Thyroid gland (tissue), 4 donors: ENCODE data around the gene KRT3. TPM values are rescaled to one million over a fixed set of nuclear protein-coding genes. Genes with fewer than 3 reads are reported as not detected.

ENCODE experiments used
- DNase-seq, 2 donors: peaks; one replicate each; pipeline ENCODE4 v3.0.0-alpha.2; 2019
- H3K27ac ChIP-seq, 3 donors: fragments of 200-600 bp; sonication (generic); 1 replicate in 2 of 3; 2 replicates in 1 of 3; pipeline ENCODE4 v1.5.1; 2016 to 2019; ENCODE audit warnings: mild to moderate bottlenecking in 1 of 3, moderate library complexity in 1 of 3
- H3K27me3 ChIP-seq: fragments of 200-600 bp; sonication (generic); one replicate; pipeline ENCODE4 v1.5.1; 2019
- H3K36me3 ChIP-seq, 2 donors: fragments of 200-600 bp; sonication (generic); one replicate each; pipeline ENCODE4 v1.5.1; 2016 to 2019
- H3K4me1 ChIP-seq, 2 donors: fragments of 200-600 bp; sonication (generic); one replicate each; pipeline ENCODE4 v1.5.1; 2017 to 2019
- H3K4me3 ChIP-seq, 3 donors: fragments of 200-600 bp; sonication (generic); replicated peaks in 1 of 3; 1 replicate in 2 of 3; 2 replicates in 1 of 3; pipeline ENCODE4 v1.5.1; 2016; ENCODE audit warnings: mild to moderate bottlenecking in 1 of 3
- H3K9me3 ChIP-seq: fragments of 200-600 bp; sonication (generic); one replicate; pipeline ENCODE4 v1.5.1; 2017
- POLR2A ChIP-seq, 2 donors: fragments of 450-650 bp; IDR thresholded peaks; one replicate each; pipeline ENCODE4 v1.6.1; 2017; ENCODE audit warnings: antibody characterized with exemption in 2 of 2, mild to moderate bottlenecking in 2 of 2, moderate library complexity in 1 of 2
- WGBS, 2 donors: methylation state at CpG; one replicate each; pipeline ENCODE4 v1.1.5; 2017; 5-methylcytosine and 5-hydroxymethylcytosine counted together
- intact Hi-C: fragments of 100-400 bp; cut with DNase I; formaldehyde crosslinking; loops from one replicate; pipeline ENCODE4 v1.15.1; 2023
- total RNA-seq, 4 donors: library from RNA; depleted of rRNA; stranded (reverse); fragments of >200 nt; gene quantifications; one replicate each; pipeline ENCODE4 v1.2.3, GENCODE V29; 2016
- TF ChIP-seq, protein P1 (sequence below), 6 experiments: fragments of 200-600 bp in 3 of 6; fragments of 450-650 bp in 3 of 6; sonication (generic) in 3 of 6; IDR thresholded peaks; one replicate each; pipeline ENCODE4 v1.5.1; 2016 to 2019; ENCODE audit warnings: antibody characterized with exemption in 6 of 6, mild to moderate bottlenecking in 2 of 6, inconsistent platforms in 1 of 6, moderate library complexity in 1 of 6

The KRT3 gene
- total RNA-seq, 4 donors from 2014 or later = not detected

DNA sequence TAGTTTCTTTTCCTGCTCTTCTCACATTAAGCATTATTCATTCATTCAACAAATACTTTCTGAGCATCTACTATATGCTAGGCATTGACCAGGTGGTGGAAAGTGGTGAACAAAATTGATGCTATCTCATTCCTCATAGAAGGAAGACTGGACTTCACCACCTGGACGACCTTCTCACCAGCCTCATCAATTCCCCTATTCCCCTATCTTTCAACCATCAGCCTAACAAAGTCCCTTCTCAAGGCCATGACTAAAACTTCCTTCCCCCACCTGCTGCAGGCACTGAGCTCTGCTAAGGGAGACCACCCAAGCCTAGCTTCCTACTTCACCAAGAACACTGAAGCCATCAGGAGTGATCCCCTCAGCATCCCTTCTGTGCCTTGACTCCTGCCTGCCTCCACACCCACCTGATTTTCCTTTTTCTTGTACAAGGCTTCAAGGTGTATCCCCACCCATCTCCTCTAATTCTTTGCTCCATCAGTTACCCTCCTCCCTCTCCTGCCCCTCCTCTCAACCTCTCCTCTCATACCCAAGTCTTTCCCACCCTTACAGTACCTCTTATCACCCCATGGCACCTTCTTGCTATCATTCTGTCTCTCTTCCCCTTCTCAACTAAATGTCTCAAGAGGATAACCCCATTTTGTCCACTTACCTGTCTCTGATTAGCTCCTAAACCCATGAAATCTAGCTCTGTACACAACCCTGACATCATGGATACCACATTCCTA lies 38.3 kb downstream of the KRT3 start:
- intact Hi-C loops = no loop called here
- WGBS, 2 donors = 24 to 41% methylated on average over 1 of the region's 1 CpG
- no peaks in the 10 kb centered on the region for H3K27me3 ChIP-seq
- TF ChIP-seq, protein P1, sequence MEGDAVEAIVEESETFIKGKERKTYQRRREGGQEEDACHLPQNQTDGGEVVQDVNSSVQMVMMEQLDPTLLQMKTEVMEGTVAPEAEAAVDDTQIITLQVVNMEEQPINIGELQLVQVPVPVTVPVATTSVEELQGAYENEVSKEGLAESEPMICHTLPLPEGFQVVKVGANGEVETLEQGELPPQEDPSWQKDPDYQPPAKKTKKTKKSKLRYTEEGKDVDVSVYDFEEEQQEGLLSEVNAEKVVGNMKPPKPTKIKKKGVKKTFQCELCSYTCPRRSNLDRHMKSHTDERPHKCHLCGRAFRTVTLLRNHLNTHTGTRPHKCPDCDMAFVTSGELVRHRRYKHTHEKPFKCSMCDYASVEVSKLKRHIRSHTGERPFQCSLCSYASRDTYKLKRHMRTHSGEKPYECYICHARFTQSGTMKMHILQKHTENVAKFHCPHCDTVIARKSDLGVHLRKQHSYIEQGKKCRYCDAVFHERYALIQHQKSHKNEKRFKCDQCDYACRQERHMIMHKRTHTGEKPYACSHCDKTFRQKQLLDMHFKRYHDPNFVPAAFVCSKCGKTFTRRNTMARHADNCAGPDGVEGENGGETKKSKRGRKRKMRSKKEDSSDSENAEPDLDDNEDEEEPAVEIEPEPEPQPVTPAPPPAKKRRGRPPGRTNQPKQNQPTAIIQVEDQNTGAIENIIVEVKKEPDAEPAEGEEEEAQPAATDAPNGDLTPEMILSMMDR (IDR thresholded peaks at IDR 0.05) = no peak
- no peak overlapping the region for H3K4me3 ChIP-seq
- H3K4me1 ChIP-seq = no peaks in the 10 kb centered on the region
- H3K9me3 ChIP-seq = no peaks in the 10 kb centered on the region
- no peak for DNase-seq
- no peak overlapping the region for H3K27ac ChIP-seq
- no peaks in the 10 kb centered on the region for H3K36me3 ChIP-seq

DNA sequence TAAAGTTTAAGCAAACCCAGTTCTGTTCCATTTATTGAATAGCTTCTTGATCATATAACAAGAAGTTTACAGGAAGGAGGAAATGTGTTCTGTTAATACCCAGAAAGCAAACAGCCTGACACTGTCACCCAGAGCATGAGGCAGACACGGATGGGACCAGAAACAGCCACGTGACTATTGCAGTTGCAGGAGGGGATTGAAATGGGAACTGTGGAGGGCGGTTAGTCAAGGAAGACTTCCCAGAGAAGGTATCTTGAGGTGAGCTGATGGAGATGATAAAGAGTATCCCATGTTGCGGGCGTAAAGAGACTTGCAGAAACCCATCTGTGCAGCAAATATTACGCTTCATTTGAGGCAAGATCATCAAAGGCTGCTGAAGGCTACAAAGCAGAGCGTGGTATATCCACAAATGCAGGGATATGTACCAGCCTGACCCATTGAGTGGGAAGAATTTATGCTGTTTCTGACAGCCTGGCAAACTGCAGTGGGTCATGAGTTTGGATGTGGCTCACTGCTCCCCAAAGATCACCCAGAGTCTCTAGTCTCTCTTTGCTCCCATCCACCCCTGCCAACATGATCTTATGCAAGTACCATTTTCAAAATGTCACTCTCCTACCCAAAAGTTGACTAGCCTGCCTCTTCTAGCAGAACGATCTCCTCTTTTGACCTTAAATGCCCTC lies 39.5 kb downstream of the KRT3 start:
- H3K4me1 ChIP-seq = no peaks in the 10 kb centered on the region
- H3K9me3 ChIP-seq = no peaks in the 10 kb centered on the region
- H3K4me3 ChIP-seq = no peak overlapping the region
- TF ChIP-seq, protein P1 (IDR thresholded peaks at IDR 0.05) = no peak
- TF ChIP-seq POLR2A (IDR thresholded peaks at IDR 0.05) = no peak
- intact Hi-C loops = no loop called here
- 85 to 86% methylated on average over 8 of the region's 8 CpGs for WGBS, 2 donors
- DNase-seq = no peak
- no peaks in the 10 kb centered on the region for H3K27me3 ChIP-seq
- no peak overlapping the region for H3K27ac ChIP-seq
- H3K36me3 ChIP-seq = no peaks in the 10 kb centered on the region

DNA sequence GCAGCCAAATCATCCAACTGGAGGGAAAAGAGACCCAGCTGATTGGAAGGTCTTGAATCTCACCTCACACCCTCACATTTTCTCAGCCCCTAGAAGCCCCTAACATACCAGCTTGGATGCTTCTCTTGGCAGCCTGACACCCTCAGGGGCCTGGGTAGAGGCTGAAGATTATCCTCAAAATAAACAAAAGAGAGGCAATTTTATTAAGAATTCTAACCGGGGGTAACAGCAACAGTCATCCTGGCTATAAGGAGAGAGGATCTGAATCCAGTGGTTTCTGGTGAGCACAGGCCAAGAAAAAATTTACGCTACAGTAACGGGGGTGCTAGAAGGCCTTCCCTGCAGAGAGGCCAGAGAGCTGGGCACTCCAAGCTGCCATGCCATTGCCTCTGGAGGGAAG lies 40.4 kb downstream of the KRT3 start:
- Histone ChIP-seq H3K27ac (no peak overlapping the region), H3K4me1 (no peaks in the 10 kb centered on the region), H3K36me3 (no peaks in the 10 kb centered on the region), H3K9me3 (no peaks in the 10 kb centered on the region), H3K4me3 (no peak overlapping the region), H3K27me3 (no peaks in the 10 kb centered on the region)
- 84 to 86% methylated on average over 3 of the region's 3 CpGs for WGBS, 2 donors
- DNase-seq = no peak
- intact Hi-C loops = no loop called here
- TF ChIP-seq POLR2A (IDR thresholded peaks at IDR 0.05) = no peak
- TF ChIP-seq, protein P1 (IDR thresholded peaks at IDR 0.05) = no peak

DNA sequence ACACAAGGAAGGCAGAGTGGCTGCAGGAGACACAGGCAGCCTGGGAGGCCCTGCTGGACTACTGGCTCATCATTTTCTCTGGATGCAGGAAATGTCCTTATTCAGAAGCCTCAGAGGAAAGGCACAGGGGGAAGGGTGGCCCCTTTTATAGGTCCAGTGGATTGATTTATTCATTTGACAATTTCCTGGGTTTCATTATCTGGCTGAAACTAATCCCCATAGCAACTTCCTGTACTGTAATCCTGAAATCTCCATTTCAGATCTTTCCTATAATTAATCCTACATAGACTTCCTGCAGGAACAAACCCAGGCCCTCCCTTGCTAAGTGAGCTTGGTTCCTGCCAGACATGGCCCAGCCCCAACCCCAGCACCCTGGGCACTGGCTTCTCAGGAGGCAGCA lies 41.8 kb downstream of the KRT3 start:
- intact Hi-C loops = no loop called here
- Histone ChIP-seq H3K4me3 (no peak overlapping the region), H3K9me3 (no peaks in the 10 kb centered on the region), H3K4me1 (no peaks in the 10 kb centered on the region), H3K36me3 (no peaks in the 10 kb centered on the region), H3K27me3 (no peaks in the 10 kb centered on the region), H3K27ac (no peak overlapping the region)
- DNase-seq = no peak
- TF ChIP-seq, protein P1 (IDR thresholded peaks at IDR 0.05) = no peak
- no peak for TF ChIP-seq POLR2A (IDR thresholded peaks at IDR 0.05)

DNA sequence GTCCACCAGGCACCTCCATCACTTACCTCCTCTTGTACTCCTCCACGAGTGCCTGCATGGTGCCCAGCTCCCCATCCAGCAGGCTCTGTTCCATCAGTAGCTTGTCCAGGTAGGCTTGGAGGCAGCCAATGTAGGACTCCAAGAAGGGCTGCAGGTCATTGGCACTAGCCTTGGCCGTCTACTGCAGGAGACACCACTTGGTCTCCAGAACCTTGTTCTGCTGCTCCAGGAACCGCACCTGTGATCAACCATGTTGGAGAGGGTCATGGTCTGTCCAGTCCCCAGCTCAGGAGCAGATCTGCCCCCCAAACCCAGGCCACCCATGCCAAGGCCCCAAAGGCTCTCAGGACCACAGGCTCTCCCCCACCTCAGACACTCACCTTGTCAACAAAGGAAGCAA lies 42.6 kb downstream of the KRT3 start:
- Histone ChIP-seq H3K27me3 (no peaks in the 10 kb centered on the region), H3K36me3 (no peaks in the 10 kb centered on the region), H3K9me3 (no peaks in the 10 kb centered on the region), H3K27ac (no peak overlapping the region), H3K4me3 (no peak overlapping the region), H3K4me1 (no peaks in the 10 kb centered on the region)
- intact Hi-C loops = no loop called here
- TF ChIP-seq, protein P1 (IDR thresholded peaks at IDR 0.05) = no peak
- TF ChIP-seq POLR2A (IDR thresholded peaks at IDR 0.05) = no peak
- DNase-seq = no peak
- 84 to 94% methylated on average over 2 of the region's 3 CpGs for WGBS, 2 donors
